Glutamatergic neuron (in vitro differentiated cells): ENCODE results near the gene SSNA1. TPM values are rescaled to one million over a fixed set of nuclear protein-coding genes. Genes with fewer than 3 reads are reported as not detected.

Experiments used
- DNase-seq: peaks from one replicate; pipeline ENCODE4 v3.0.0; 2022
- H3K27ac Mint-ChIP-seq: one replicate; pipeline ENCODE4 v1.8.0; 2020; ENCODE audit warnings: mild to moderate bottlenecking, mixed read lengths, inconsistent platforms; ENCODE audit not compliant: unreplicated experiment
- H3K27me3 Mint-ChIP-seq: one replicate; pipeline ENCODE4 v1.8.0; 2020; ENCODE audit warnings: mild to moderate bottlenecking, moderate library complexity, mixed read lengths, inconsistent platforms; ENCODE audit not compliant: unreplicated experiment
- H3K36me3 Mint-ChIP-seq: one replicate; pipeline ENCODE4 v1.8.0; 2020; ENCODE audit warnings: mild to moderate bottlenecking, mixed read lengths, inconsistent platforms; ENCODE audit not compliant: unreplicated experiment
- H3K4me1 Mint-ChIP-seq: one replicate; pipeline ENCODE4 v1.8.0; 2020; ENCODE audit warnings: mild to moderate bottlenecking, low read depth, mixed read lengths, inconsistent platforms; ENCODE audit not compliant: unreplicated experiment
- H3K4me3 Mint-ChIP-seq: one replicate; pipeline ENCODE4 v1.8.0; 2020; ENCODE audit warnings: mild to moderate bottlenecking, mixed read lengths, inconsistent platforms; ENCODE audit not compliant: unreplicated experiment
- H3K9me3 Mint-ChIP-seq: one replicate; pipeline ENCODE4 v1.8.0; 2020; ENCODE audit warnings: mild to moderate bottlenecking, moderate library complexity, mixed read lengths, inconsistent platforms; ENCODE audit not compliant: unreplicated experiment
- total RNA-seq: library from RNA; stranded (reverse); fragmentation: NEBNext Ultra II Directional; extraction: Animal tissue kit (Norgen Biotek cat#: 25700); gene quantifications from one replicate; pipeline ENCODE4 v1.2.1, GENCODE V29; 2021; ENCODE audit not compliant: unreplicated experiment
- TF ChIP-seq, protein P1 (sequence below): fragments of 200-600 bp; sonication (generic); IDR thresholded peaks from one replicate; pipeline ENCODE4 v1.5.0; 2021; ENCODE audit not compliant: partially characterized antibody, unreplicated experiment

Gene SSNA1
- total RNA-seq, 1 donor from 2014 or later = 37.3 TPM

GRCh38 chr9:137185921-137186320 is 2.6 kb upstream of the SSNA1 start:
- H3K27me3 Mint-ChIP-seq = peaks cover 4% of the 10 kb centered on the region
- no peak overlapping the region for H3K4me3 Mint-ChIP-seq
- peaks cover 13% of the 10 kb centered on the region for H3K9me3 Mint-ChIP-seq
- no peak overlapping the region for H3K27ac Mint-ChIP-seq
- no peak for DNase-seq
- peaks cover 4% of the 10 kb centered on the region for H3K4me1 Mint-ChIP-seq
- TF ChIP-seq, protein P1, sequence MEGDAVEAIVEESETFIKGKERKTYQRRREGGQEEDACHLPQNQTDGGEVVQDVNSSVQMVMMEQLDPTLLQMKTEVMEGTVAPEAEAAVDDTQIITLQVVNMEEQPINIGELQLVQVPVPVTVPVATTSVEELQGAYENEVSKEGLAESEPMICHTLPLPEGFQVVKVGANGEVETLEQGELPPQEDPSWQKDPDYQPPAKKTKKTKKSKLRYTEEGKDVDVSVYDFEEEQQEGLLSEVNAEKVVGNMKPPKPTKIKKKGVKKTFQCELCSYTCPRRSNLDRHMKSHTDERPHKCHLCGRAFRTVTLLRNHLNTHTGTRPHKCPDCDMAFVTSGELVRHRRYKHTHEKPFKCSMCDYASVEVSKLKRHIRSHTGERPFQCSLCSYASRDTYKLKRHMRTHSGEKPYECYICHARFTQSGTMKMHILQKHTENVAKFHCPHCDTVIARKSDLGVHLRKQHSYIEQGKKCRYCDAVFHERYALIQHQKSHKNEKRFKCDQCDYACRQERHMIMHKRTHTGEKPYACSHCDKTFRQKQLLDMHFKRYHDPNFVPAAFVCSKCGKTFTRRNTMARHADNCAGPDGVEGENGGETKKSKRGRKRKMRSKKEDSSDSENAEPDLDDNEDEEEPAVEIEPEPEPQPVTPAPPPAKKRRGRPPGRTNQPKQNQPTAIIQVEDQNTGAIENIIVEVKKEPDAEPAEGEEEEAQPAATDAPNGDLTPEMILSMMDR = no peak
- H3K36me3 Mint-ChIP-seq = no peaks in the 10 kb centered on the region

DNA sequence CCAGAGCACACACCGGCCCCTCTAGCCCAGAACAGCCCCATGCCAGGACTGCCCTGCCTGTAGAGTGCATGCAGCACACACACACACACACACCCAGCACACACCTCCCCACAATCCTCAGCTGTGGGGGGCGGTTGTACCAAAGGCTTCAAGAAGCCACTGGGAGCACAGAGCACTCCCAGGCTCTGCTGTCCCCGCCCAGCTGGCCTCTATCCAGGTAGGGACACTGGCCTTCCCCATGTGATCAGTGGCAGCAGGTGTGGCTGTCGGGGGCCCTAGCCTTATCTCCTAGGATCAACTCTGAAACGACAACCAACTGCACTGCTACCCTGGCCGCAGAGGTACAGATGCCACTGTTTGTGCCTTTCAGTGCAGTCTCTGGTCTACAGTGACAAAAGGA is 2.1 kb upstream of the SSNA1 start:
- TF ChIP-seq, protein P1 = no peak
- H3K27ac Mint-ChIP-seq = no peak overlapping the region
- H3K36me3 Mint-ChIP-seq = no peaks in the 10 kb centered on the region
- peaks cover 4% of the 10 kb centered on the region for H3K27me3 Mint-ChIP-seq
- DNase-seq = no peak
- peak overlapping the region; percentile 92 for H3K4me3 Mint-ChIP-seq
- peaks cover 4% of the 10 kb centered on the region for H3K4me1 Mint-ChIP-seq
- H3K9me3 Mint-ChIP-seq = peaks cover 13% of the 10 kb centered on the region

- peak overlapping the region; percentile 92 for H3K4me3 Mint-ChIP-seq
- H3K4me1 Mint-ChIP-seq = peaks cover 4% of the 10 kb centered on the region
- H3K36me3 Mint-ChIP-seq = no peaks in the 10 kb centered on the region
- peaks cover 2% of the 10 kb centered on the region for H3K27me3 Mint-ChIP-seq
- DNase-seq = no peak
- H3K9me3 Mint-ChIP-seq = peaks cover 10% of the 10 kb centered on the region
- TF ChIP-seq, protein P1 = no peak
- H3K27ac Mint-ChIP-seq = peak overlapping the region; percentile 43
These were observed 1.1 kb upstream of the SSNA1 start for GRCh38 chr9:137187386-137187785.

DNA sequence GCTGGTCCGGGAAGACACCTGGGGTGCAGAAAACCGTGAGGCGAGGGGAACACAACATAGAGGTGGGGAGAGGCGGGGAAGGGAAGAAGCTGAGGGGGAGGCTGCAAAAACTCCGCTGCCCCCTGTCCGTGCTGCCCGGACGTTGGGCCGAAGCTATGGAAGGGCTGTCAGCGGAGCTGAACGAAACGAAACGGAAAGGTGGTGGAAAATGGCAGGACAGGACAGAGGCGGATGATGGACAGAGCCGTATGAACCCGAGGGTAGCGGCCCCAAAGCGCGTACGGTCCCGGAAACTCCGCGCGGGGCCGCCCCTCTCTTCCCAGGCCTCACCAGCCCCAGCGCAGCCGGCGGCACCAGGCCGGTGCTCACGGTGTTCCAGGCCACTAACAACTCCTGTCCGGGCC is 388 bp upstream of the SSNA1 start:
- TF ChIP-seq, protein P1 = no peak
- no peak for DNase-seq
- peak overlapping the region; percentile 92 for H3K4me3 Mint-ChIP-seq
- no peaks in the 10 kb centered on the region for H3K36me3 Mint-ChIP-seq
- H3K27ac Mint-ChIP-seq = peak overlapping the region; percentile 12
- peaks cover 2% of the 10 kb centered on the region for H3K27me3 Mint-ChIP-seq
- peaks cover 10% of the 10 kb centered on the region for H3K9me3 Mint-ChIP-seq
- peaks cover 4% of the 10 kb centered on the region for H3K4me1 Mint-ChIP-seq

GRCh38 chr9:137189297-137190295 is 1.1 kb downstream of the SSNA1 start:
- DNase-seq = no peak

More at GRCh38 chr9:137189297-137190295, 1.1 kb downstream of the SSNA1 start:
- Mint-ChIP-seq H3K27me3 (peaks cover 2% of the 10 kb centered on the region), H3K36me3 (no peaks in the 10 kb centered on the region), H3K4me1 (peaks cover 4% of the 10 kb centered on the region), H3K9me3 (peaks cover 10% of the 10 kb centered on the region), H3K4me3 (peak overlapping the region; percentile 96), H3K27ac (peak overlapping the region; percentile 85)
- TF ChIP-seq, protein P1 = no peak
